ENCODE results near the gene TEX48.

The TEX48 gene

DNA sequence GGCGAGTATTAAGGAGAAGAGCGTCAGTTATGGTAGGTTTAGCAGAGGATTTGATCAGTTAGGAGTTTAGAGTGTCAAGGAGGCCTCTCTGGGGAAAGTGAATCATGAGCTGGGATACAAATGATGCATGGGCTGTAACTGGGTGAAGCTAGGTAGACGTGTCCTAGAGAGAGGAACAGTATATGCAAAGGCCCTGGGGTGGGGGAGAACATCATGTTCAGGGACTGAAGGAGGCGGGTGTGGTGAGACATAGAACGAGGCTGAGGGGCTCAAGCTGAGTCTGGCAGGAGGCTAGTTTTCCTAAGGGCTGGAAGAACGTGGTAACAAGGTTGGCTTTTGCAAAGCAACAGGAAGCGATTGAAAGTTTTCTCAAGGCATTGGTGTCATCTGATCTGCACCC is 60.4 kb downstream of the TEX48 start:
- no peak for DNase-seq (ENCODE audit: low read depth)

DNA sequence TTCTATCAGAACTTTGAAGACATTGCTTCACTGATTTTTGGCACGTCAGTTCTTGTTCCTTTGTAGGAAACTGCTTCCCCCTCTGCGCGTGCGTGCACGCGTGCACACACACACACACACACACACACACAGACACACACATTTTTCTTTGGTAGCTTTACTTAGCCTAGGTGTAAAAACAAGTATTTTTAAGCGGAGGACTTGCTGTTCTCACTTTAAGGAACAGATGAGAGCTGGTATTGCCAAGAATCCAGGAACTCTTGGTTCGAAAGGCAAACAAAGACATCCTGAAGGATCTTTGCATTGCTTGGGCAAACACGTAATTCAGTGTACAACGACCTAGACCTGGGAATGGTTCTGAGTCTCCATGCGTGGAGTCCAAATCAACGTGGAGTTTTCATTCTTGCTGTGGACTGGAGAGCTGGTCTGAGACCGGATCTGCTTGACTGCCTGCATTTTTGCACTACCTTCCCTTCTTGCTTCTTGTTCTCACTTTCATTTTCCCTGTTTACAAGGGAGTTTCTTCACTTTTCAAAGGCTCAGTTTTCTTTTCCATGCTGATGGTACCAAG is 62.7 kb downstream of the TEX48 start:
- no peak for DNase-seq (ENCODE audit: low read depth)

GRCh38 chr9:114616684-114617520 is 65.1 kb downstream of the TEX48 start:
- no peak for DNase-seq (ENCODE audit: low read depth)
